Cardiac fibroblast (primary cell): Measurements from ENCODE around the gene ARTN.

Source experiments
- DNase-seq, 2 donors: peaks; one replicate each; pipeline versions ENCODE4 v3.0.0 to v3.0.0-alpha.2; 2010; ENCODE audit warnings: low read depth in 2 of 2
- H3K4me3 ChIP-seq, 2 donors: replicated peaks in 1 of 2; 1 replicate in 1 of 2; 2 replicates in 1 of 2; pipeline ENCODE4 v1.5.1; 2011; ENCODE audit warnings: low read depth in 2 of 2, low read length in 2 of 2, mild to moderate bottlenecking in 2 of 2, moderate library complexity in 1 of 2
- TF ChIP-seq, protein P1 (sequence below): IDR thresholded peaks from one replicate; pipeline ENCODE4 v1.5.1; 2011; ENCODE audit warnings: low read depth, mild to moderate bottlenecking, low read length, inconsistent platforms

ARTN gene

DNA sequence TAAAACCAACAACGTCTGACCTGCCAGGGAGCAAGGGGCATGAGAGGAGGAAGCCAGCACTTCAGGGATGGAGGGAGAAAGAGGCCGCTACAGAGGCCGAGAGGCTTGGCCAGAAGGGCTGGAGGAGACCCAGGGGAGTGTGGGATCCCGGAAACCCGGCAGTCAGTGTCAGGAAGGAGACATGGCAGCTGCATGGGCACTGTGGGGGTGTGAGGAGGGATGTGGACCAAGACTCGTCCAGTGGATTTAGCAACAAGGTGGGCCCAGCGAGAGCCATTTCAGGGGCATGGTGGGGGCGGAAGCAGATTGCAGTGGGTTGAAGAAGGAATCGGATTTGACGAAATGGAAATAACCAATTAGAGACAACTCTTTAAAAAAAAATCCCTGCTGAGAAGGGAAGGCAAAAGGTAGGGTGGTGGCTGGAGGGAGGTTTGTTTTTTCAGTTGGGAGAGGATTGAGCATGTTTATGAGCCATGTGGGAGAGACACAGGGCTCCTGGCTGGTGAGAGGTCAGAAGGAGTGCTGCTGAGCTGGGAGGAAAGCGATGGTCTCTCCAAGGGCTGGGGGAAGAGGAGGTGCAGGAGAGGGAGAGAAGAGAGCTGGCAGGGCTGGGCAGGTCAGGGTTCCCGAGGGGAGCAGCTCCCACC is 49.8 kb downstream of the ARTN start:
- H3K4me3 ChIP-seq: no peak overlapping the region

DNA sequence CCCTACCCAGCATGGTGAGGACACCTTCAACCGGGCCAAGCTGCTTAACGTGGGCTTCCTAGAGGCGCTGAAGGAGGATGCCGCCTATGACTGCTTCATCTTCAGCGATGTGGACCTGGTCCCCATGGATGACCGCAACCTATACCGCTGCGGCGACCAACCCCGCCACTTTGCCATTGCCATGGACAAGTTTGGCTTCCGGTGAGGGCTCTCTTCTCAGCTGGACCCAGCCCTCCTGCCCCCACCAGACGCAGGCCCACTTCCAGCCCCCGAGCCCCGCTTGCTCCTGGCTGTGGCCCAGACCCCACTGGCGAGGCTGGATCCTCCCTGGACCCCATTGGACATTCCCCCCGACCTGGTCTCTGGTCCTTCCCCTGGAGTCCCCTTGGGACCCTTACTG is 51.3 kb downstream of the ARTN start:
- TF ChIP-seq, protein P1, sequence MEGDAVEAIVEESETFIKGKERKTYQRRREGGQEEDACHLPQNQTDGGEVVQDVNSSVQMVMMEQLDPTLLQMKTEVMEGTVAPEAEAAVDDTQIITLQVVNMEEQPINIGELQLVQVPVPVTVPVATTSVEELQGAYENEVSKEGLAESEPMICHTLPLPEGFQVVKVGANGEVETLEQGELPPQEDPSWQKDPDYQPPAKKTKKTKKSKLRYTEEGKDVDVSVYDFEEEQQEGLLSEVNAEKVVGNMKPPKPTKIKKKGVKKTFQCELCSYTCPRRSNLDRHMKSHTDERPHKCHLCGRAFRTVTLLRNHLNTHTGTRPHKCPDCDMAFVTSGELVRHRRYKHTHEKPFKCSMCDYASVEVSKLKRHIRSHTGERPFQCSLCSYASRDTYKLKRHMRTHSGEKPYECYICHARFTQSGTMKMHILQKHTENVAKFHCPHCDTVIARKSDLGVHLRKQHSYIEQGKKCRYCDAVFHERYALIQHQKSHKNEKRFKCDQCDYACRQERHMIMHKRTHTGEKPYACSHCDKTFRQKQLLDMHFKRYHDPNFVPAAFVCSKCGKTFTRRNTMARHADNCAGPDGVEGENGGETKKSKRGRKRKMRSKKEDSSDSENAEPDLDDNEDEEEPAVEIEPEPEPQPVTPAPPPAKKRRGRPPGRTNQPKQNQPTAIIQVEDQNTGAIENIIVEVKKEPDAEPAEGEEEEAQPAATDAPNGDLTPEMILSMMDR: no peak
- no peak for DNase-seq
- H3K4me3 ChIP-seq: no peak overlapping the region

More for the DNA sequence above, 49.8 kb downstream of the ARTN start:
- no peak for DNase-seq
- TF ChIP-seq, protein P1: no peak

DNA sequence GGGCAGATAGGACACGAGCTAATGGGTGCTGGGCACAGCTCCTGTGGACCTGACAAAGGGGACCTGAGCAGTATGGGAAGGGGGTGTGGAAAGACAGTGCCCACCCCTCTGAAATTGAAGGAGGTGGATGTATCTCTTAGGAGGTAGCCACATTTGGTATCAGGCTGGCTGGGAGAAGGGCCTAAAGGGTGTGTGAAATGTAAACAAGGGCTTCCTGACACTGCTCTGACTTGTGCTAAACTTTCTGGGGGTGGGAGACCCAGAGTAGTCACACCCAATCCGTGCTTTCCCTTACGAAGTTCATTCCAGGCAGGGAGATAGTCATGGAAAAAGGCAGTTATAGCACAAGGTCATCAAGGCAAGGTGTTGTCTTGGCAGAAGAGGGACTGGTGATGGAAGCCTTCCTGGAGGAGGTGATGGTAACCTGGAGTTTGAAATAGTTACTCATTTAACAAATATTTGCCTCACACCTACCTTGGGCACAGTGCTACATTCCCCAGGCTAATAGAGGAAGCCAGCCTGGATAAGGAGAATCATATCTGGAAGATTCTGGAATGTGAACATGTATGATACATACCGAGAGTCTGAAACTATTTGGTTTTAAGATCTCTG is 52.5 kb downstream of the ARTN start:
- no peak overlapping the region for H3K4me3 ChIP-seq
- no peak for DNase-seq
- TF ChIP-seq, protein P1: no peak

DNA sequence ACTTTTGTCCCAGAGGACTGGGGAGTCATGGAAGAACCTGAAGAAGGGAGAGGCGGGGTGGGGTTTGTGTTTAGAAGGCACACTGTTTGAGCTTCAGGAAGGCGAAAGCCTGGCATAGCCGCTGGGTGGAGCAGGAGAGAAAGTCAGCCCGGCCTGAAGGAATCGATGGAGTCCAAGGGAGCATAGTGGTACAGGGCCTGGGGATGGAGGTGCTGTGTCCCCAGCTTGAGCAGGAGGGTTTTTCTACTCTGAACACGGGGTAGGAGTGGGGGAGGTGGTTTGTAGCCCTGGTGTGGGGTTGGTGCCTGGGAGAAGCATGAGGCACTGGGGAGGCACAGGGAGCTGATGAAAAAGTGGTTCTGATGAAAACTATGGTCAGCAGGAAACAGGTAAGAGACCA is 53.1 kb downstream of the ARTN start:
- DNase-seq: no peak
- TF ChIP-seq, protein P1: no peak
- H3K4me3 ChIP-seq: no peak overlapping the region
